SK-N-SH (cell line): ENCODE data around the gene KIAA1191. TPM values are rescaled to one million over a fixed set of nuclear protein-coding genes. Genes with fewer than 3 reads are reported as not detected.

ENCODE experiments used
- CTCF ChIA-PET: fragments of 300-600, 350-600 bp; formaldehyde crosslinking; extraction: SDS; loops from one replicate; lab custom pipeline; 2021; lab: Yijun Ruan, JAX
- POLR2A ChIA-PET: fragments of 350-600 bp; sonication (Branson Sonifier 250); formaldehyde crosslinking; extraction: SDS; loops from one replicate; lab custom pipeline; 2020; ENCODE audit warnings: antibody characterized with exemption, inconsistent platforms; lab: Yijun Ruan, JAX
- DNase-seq: peaks from one replicate; pipeline ENCODE4 v3.0.0; 2012
- H2AFZ ChIP-seq: fragments of 200-600 bp; sonication (generic); 2 replicates; pipeline ENCODE4 v1.8.1; 2016; ENCODE audit warnings: antibody characterized with exemption, mild to moderate bottlenecking, low read depth
- H3F3A ChIP-seq: fragments of 200-600 bp; sonication (generic); replicated peaks from 2 replicates; pipeline ENCODE3; 2016; ENCODE audit warnings: antibody characterized with exemption, mild to moderate bottlenecking; ENCODE audit not compliant: insufficient read depth
- H3K27ac ChIP-seq, 2 experiments: fragments of 200-500 bp in 1 of 2; fragments of 200-600 bp in 1 of 2; sonication (Bioruptor generic) in 1 of 2; sonication (generic), shearing (Covaris generic) in 1 of 2; 2 replicates each; pipeline versions ENCODE4 v1.5.1 to v1.6.1; 2014 to 2016; ENCODE audit warnings: low read depth in 2 of 2, inconsistent platforms in 1 of 2, low read length in 1 of 2, mild to moderate bottlenecking in 1 of 2, mixed read lengths in 1 of 2
- H3K27me3 ChIP-seq: fragments of 200-600 bp; sonication (generic), shearing (Covaris generic); 2 replicates; pipeline ENCODE4 v1.6.1; 2016; ENCODE audit warnings: mixed run types; ENCODE audit not compliant: insufficient read depth
- H3K36me3 ChIP-seq, 2 experiments: fragments of 200-500 bp in 1 of 2; fragments of 200-600 bp in 1 of 2; sonication (Bioruptor generic) in 1 of 2; sonication (generic) in 1 of 2; replicated peaks in 1 of 2; 2 replicates each; pipeline versions ENCODE3 to v1.5.1; 2014 to 2016; ENCODE audit warnings: low read length in 1 of 2, mild to moderate bottlenecking in 1 of 2; ENCODE audit not compliant: insufficient read depth in 2 of 2, control insufficient read depth in 1 of 2
- H3K4me1 ChIP-seq, 2 experiments: fragments of 200-500 bp in 1 of 2; fragments of 200-600 bp in 1 of 2; sonication (Bioruptor generic) in 1 of 2; sonication (generic), shearing (Covaris generic) in 1 of 2; 2 replicates each; pipeline versions ENCODE4 v1.5.1 to v1.6.1; 2014 to 2016; ENCODE audit warnings: low read depth in 1 of 2, low read length in 1 of 2, mixed run types in 1 of 2; ENCODE audit not compliant: insufficient read depth in 2 of 2, control insufficient read depth in 1 of 2
- H3K4me2 ChIP-seq: fragments of 200-600 bp; sonication (generic), shearing (Covaris generic); 2 replicates; pipeline ENCODE4 v1.6.1; 2017; ENCODE audit warnings: mixed run types
- H3K4me3 ChIP-seq, 2 experiments: fragments of 200-500 bp in 1 of 2; fragments of 200-600 bp in 1 of 2; sonication (Bioruptor generic) in 1 of 2; sonication (generic), shearing (Covaris generic) in 1 of 2; 2 replicates each; pipeline versions ENCODE4 v1.5.1 to v1.8.1; 2014 to 2016; ENCODE audit warnings: low read depth in 2 of 2, inconsistent platforms in 1 of 2, low read length in 1 of 2, mild to moderate bottlenecking in 1 of 2, mixed read lengths in 1 of 2, moderate library complexity in 1 of 2
- H3K79me2 ChIP-seq: fragments of 200-600 bp; sonication (generic); 2 replicates; pipeline ENCODE4 v1.8.1; 2017; ENCODE audit warnings: mild to moderate bottlenecking; ENCODE audit not compliant: insufficient read depth
- H3K9ac ChIP-seq: fragments of 200-600 bp; sonication (generic); 2 replicates; pipeline ENCODE4 v1.6.1; 2017; ENCODE audit warnings: mixed run types
- H3K9me2 ChIP-seq: fragments of 200-600 bp; sonication (generic); 2 replicates; pipeline ENCODE4 v1.6.1; 2017; ENCODE audit warnings: mixed run types
- H3K9me3 ChIP-seq: fragments of 200-600 bp; sonication (generic); 2 replicates; pipeline ENCODE4 v1.6.1; 2017; ENCODE audit warnings: mixed run types, mild to moderate bottlenecking, moderate library complexity
- H4K20me1 ChIP-seq: fragments of 200-600 bp; sonication (generic); 2 replicates; pipeline ENCODE4 v1.6.1; 2017; ENCODE audit warnings: mild to moderate bottlenecking, mixed run types; ENCODE audit not compliant: insufficient read depth
- CHD2 ChIP-seq: fragments of 150-350 bp; IDR thresholded peaks from 2 replicates; pipeline ENCODE4 v1.6.1; 2018; ENCODE audit warnings: low read length; ENCODE audit not compliant: partially characterized antibody
- FOSL2 ChIP-seq: IDR thresholded peaks from 2 replicates; pipeline ENCODE4 v1.4.0; 2012; ENCODE audit warnings: low read depth, mild to moderate bottlenecking, moderate library complexity, borderline replicate concordance
- GATA2 ChIP-seq: sonication (generic); formaldehyde crosslinking; IDR thresholded peaks from 2 replicates; pipeline ENCODE4 v1.5.0; 2020; ENCODE audit warnings: mild to moderate bottlenecking, missing genetic modification reagents
- MXI1 ChIP-seq: IDR thresholded peaks from 2 replicates; pipeline ENCODE4 v1.6.1; 2012; ENCODE audit warnings: mild to moderate bottlenecking, low read depth, low read length, improper control_type of control experiment
- NFIC ChIP-seq: IDR thresholded peaks from 2 replicates; pipeline ENCODE4 v1.4.0; 2012; ENCODE audit warnings: borderline replicate concordance
- NRF1 ChIP-seq: IDR thresholded peaks from 2 replicates; pipeline ENCODE4 v1.6.1; 2012; ENCODE audit warnings: low read depth, mild to moderate bottlenecking, low read length
- POLR2AphosphoS5 ChIP-seq: IDR thresholded peaks from 2 replicates; pipeline ENCODE4 v1.6.1; 2012; ENCODE audit warnings: low read depth, low read length
- RAD21 ChIP-seq: IDR thresholded peaks from 2 replicates; pipeline ENCODE4 v1.6.1; 2012; ENCODE audit warnings: mild to moderate bottlenecking, low read length
- SIN3A ChIP-seq: IDR thresholded peaks from 2 replicates; pipeline ENCODE4 v1.6.1; 2012; ENCODE audit warnings: low read depth, mild to moderate bottlenecking, low read length, moderate library complexity, borderline replicate concordance
- TAF1 ChIP-seq: IDR thresholded peaks from 2 replicates; pipeline ENCODE4 v1.6.1; 2012; ENCODE audit warnings: low read depth, mild to moderate bottlenecking, low read length, moderate library complexity, borderline replicate concordance
- TCF12 ChIP-seq: IDR thresholded peaks from 2 replicates; pipeline ENCODE4 v1.4.0; 2012
- YY1 ChIP-seq: IDR thresholded peaks from 2 replicates; pipeline ENCODE4 v1.4.0; 2012; ENCODE audit warnings: low read depth, mild to moderate bottlenecking
- WGBS: methylation state at CpG from one replicate; pipeline ENCODE4 v1.1.6; 2017; ENCODE audit warnings: low lambda C conversion rate; 5-methylcytosine and 5-hydroxymethylcytosine counted together
- polyA plus RNA-seq, 3 experiments: library from polyadenylated mRNA; depleted of rRNA; stranded (reverse); fragments of >200 nt; gene quantifications; 2 replicates each; pipeline ENCODE4 v1.2.3, GENCODE V29; 2012
- TF ChIP-seq, protein P1 (sequence below): IDR thresholded peaks from 2 replicates; pipeline ENCODE4 v1.4.0; 2012; ENCODE audit warnings: low read depth, borderline replicate concordance
- TF ChIP-seq, protein P2 (sequence below): IDR thresholded peaks from 2 replicates; pipeline ENCODE4 v1.6.1; 2012; ENCODE audit warnings: mild to moderate bottlenecking, low read depth, low read length, moderate library complexity
- TF ChIP-seq, protein P3 (sequence below): fragments of 200-600 bp; sonication (generic); IDR thresholded peaks from 2 replicates; pipeline ENCODE4 v1.6.1; 2017; ENCODE audit warnings: antibody characterized with exemption, mild to moderate bottlenecking, moderate library complexity
- TF ChIP-seq, protein P4 (sequence below): fragments of 150-350 bp; IDR thresholded peaks from 2 replicates; pipeline ENCODE4 v1.6.1; 2016; ENCODE audit warnings: mild to moderate bottlenecking, low read depth, low read length
- TF ChIP-seq, protein P5 (sequence below): fragments of 150-350 bp; IDR thresholded peaks from 2 replicates; pipeline ENCODE4 v1.6.1; 2017; ENCODE audit warnings: antibody characterized with exemption, low read length, low read depth, borderline replicate concordance
- TF ChIP-seq, protein P6 (sequence below): IDR thresholded peaks from 2 replicates; pipeline ENCODE4 v1.4.0; 2012; ENCODE audit warnings: low read depth, borderline replicate concordance

Gene KIAA1191, protein sequence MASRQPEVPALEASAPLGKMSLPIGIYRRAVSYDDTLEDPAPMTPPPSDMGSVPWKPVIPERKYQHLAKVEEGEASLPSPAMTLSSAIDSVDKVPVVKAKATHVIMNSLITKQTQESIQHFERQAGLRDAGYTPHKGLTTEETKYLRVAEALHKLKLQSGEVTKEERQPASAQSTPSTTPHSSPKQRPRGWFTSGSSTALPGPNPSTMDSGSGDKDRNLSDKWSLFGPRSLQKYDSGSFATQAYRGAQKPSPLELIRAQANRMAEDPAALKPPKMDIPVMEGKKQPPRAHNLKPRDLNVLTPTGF
- 100 and 127 TPM in 2 replicates for polyA plus RNA-seq (2012; rRNA removed)
- polyA plus RNA-seq (2012; cell fraction: cytosol; rRNA removed) = 75.8 and 102 TPM in 2 replicates
- polyA plus RNA-seq (2012; cell fraction: nucleus; rRNA removed) = 46.0 and 69.3 TPM in 2 replicates

DNA sequence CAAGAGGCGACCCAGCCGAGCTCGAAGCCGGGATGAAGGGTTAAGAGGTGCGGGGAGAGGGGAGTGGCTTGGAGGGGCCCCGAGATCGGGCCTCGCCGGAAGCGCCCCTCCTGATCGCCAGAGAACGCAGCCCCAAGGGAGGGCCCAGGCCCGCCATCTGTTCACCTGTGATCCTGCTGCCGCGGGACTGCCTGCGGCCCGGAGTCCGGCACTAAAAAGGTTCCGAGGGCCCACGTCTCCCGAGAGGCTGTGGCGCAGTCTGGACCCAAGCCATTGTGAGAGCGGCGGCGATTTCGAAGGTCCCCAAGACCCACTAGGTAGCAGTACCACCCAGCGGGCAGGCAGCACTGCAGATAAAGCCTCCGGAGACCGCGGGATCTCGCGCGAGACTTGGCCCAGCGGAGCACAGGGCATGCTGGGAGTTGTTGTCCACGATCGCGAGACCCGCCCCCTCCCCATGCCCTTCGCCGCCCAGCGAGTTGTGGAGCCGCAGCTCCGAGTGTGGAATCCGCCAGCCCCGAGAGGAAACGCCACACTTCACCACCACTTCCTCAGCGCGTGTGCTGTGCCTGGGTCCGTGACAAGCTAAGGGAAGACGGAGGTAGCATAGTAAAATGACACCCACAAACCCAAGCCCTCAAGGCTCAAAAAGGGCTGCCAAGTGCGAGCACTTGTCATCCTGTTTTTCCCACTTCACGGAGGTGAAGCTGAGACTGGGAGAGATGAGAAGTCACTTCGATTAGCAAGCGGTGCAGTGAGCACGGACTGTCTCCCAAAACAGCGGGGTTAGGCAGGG lies at the start of gene KIAA1191:
Gene KIAA1191, minus strand, starts transcription at position 328 of the 796 bp plus-strand sequence. CDS start 2,256 bp downstream, outside the sequence.
- DNase-seq = peak; percentile 92
- Histone ChIP-seq H3K27ac (peak within 1 kb of the TSS; percentile 50 to 80; a peak in 3 of 4 replicates), H3K9me2 (no peaks in the 10 kb centered on the region), H3K4me2 (peak within 1 kb of the TSS; percentile 91), H3K4me3 (peak within 1 kb of the TSS; percentile 80 to 98), H2AFZ (peak within 1 kb of the TSS; percentile 76), H3F3A (peaks cover 3% of the 10 kb centered on the region), H3K36me3 (peaks cover 14 to 15% of the 10 kb centered on the region in 2 experiments), H3K4me1 (peaks cover 0 to 18% of the 10 kb centered on the region in 2 experiments; a peak in 1 of 4 replicates), H3K9ac (peak within 1 kb of the TSS; percentile 88), H3K9me3 (no peaks in the 10 kb centered on the region), H4K20me1 (peaks cover 25% of the 10 kb centered on the region), H3K27me3 (no peaks in the 10 kb centered on the region), H3K79me2 (peaks cover 49% of the 10 kb centered on the region)
- ChIA-PET POLR2A (interaction anchor here (0.7 to 1.9 kb wide), 9 partner anchors 10 to 86 kb away, joined by 3 to 7 read pairs (median 3); partner anchors contain the start of genes CLTB, FAF2, HIGD2A and NOP16), CTCF (interaction anchor here (1.0 to 2.0 kb wide), 4 partner anchors 26 to 632 kb away, joined by 3 to 10 read pairs (median 6); partner anchors contain the start of genes FAF2, HIGD2A and NOP16)
- 4% methylated on average over 23 of the region's 56 CpGs for WGBS
- peak; percentile 100 for TF ChIP-seq CHD2
- peak; percentile 98 for TF ChIP-seq POLR2AphosphoS5
- TF ChIP-seq, protein P1, sequence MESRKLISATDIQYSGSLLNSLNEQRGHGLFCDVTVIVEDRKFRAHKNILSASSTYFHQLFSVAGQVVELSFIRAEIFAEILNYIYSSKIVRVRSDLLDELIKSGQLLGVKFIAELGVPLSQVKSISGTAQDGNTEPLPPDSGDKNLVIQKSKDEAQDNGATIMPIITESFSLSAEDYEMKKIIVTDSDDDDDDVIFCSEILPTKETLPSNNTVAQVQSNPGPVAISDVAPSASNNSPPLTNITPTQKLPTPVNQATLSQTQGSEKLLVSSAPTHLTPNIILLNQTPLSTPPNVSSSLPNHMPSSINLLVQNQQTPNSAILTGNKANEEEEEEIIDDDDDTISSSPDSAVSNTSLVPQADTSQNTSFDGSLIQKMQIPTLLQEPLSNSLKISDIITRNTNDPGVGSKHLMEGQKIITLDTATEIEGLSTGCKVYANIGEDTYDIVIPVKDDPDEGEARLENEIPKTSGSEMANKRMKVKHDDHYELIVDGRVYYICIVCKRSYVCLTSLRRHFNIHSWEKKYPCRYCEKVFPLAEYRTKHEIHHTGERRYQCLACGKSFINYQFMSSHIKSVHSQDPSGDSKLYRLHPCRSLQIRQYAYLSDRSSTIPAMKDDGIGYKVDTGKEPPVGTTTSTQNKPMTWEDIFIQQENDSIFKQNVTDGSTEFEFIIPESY = peak; percentile 99
- TF ChIP-seq TAF1 = peak; percentile 71; the same call in 1 of the 2 replicates
- peak; percentile 56 for TF ChIP-seq MXI1
- TF ChIP-seq, protein P2, sequence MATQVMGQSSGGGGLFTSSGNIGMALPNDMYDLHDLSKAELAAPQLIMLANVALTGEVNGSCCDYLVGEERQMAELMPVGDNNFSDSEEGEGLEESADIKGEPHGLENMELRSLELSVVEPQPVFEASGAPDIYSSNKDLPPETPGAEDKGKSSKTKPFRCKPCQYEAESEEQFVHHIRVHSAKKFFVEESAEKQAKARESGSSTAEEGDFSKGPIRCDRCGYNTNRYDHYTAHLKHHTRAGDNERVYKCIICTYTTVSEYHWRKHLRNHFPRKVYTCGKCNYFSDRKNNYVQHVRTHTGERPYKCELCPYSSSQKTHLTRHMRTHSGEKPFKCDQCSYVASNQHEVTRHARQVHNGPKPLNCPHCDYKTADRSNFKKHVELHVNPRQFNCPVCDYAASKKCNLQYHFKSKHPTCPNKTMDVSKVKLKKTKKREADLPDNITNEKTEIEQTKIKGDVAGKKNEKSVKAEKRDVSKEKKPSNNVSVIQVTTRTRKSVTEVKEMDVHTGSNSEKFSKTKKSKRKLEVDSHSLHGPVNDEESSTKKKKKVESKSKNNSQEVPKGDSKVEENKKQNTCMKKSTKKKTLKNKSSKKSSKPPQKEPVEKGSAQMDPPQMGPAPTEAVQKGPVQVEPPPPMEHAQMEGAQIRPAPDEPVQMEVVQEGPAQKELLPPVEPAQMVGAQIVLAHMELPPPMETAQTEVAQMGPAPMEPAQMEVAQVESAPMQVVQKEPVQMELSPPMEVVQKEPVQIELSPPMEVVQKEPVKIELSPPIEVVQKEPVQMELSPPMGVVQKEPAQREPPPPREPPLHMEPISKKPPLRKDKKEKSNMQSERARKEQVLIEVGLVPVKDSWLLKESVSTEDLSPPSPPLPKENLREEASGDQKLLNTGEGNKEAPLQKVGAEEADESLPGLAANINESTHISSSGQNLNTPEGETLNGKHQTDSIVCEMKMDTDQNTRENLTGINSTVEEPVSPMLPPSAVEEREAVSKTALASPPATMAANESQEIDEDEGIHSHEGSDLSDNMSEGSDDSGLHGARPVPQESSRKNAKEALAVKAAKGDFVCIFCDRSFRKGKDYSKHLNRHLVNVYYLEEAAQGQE = 0 out of 2 replicates have a peak, but pooled peaks have one; percentile 10
- TF ChIP-seq NFIC = peak; percentile 16; the same call in 1 of the 2 replicates
- no peak for TF ChIP-seq YY1
- TF ChIP-seq, protein P3, sequence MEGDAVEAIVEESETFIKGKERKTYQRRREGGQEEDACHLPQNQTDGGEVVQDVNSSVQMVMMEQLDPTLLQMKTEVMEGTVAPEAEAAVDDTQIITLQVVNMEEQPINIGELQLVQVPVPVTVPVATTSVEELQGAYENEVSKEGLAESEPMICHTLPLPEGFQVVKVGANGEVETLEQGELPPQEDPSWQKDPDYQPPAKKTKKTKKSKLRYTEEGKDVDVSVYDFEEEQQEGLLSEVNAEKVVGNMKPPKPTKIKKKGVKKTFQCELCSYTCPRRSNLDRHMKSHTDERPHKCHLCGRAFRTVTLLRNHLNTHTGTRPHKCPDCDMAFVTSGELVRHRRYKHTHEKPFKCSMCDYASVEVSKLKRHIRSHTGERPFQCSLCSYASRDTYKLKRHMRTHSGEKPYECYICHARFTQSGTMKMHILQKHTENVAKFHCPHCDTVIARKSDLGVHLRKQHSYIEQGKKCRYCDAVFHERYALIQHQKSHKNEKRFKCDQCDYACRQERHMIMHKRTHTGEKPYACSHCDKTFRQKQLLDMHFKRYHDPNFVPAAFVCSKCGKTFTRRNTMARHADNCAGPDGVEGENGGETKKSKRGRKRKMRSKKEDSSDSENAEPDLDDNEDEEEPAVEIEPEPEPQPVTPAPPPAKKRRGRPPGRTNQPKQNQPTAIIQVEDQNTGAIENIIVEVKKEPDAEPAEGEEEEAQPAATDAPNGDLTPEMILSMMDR = peak; percentile 30
- TF ChIP-seq, protein P4, sequence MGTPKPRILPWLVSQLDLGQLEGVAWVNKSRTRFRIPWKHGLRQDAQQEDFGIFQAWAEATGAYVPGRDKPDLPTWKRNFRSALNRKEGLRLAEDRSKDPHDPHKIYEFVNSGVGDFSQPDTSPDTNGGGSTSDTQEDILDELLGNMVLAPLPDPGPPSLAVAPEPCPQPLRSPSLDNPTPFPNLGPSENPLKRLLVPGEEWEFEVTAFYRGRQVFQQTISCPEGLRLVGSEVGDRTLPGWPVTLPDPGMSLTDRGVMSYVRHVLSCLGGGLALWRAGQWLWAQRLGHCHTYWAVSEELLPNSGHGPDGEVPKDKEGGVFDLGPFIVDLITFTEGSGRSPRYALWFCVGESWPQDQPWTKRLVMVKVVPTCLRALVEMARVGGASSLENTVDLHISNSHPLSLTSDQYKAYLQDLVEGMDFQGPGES = no peak
- TF ChIP-seq TCF12 = peak; percentile 33; the same call in 1 of the 2 replicates
- peak; percentile 93; the same call in 1 of the 2 replicates for TF ChIP-seq SIN3A
- TF ChIP-seq RAD21 = peak; percentile 34
- TF ChIP-seq, protein P5, sequence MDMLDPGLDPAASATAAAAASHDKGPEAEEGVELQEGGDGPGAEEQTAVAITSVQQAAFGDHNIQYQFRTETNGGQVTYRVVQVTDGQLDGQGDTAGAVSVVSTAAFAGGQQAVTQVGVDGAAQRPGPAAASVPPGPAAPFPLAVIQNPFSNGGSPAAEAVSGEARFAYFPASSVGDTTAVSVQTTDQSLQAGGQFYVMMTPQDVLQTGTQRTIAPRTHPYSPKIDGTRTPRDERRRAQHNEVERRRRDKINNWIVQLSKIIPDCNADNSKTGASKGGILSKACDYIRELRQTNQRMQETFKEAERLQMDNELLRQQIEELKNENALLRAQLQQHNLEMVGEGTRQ = no peak; the same call in 1 of the 2 replicates
- no peak for TF ChIP-seq NRF1
- TF ChIP-seq FOSL2 = no peak
- TF ChIP-seq GATA2 (CRISPR knock-in tag) = peak; percentile 28; the same call in 1 of the 2 replicates
- TF ChIP-seq, protein P6, sequence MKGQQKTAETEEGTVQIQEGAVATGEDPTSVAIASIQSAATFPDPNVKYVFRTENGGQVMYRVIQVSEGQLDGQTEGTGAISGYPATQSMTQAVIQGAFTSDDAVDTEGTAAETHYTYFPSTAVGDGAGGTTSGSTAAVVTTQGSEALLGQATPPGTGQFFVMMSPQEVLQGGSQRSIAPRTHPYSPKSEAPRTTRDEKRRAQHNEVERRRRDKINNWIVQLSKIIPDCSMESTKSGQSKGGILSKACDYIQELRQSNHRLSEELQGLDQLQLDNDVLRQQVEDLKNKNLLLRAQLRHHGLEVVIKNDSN = no peak
